Smooth muscle cell (in vitro differentiated cells): ENCODE measurements around the gene PRPS1. TPM values are rescaled to one million over a fixed set of nuclear protein-coding genes. Genes with fewer than 3 reads are reported as not detected.

Experiments
- DNase-seq: peaks from one replicate; lab custom pipeline; 2025; ENCODE audit not compliant: unreplicated experiment; lab: John Stamatoyannopoulos, UW
- H2AFZ ChIP-seq: fragments of 200-600 bp; sonication (generic); 2 replicates; pipeline ENCODE4 v1.6.0; 2016; ENCODE audit warnings: antibody characterized with exemption, low read depth, mild to moderate bottlenecking
- H3F3A ChIP-seq: fragments of 200-600 bp; sonication (generic); 2 replicates; pipeline ENCODE4 v1.6.0; 2017; ENCODE audit warnings: antibody characterized with exemption, low read depth
- H3K27ac ChIP-seq: fragments of 200-600 bp; sonication (generic); 2 replicates; pipeline ENCODE4 v1.5.1; 2016; ENCODE audit warnings: low read depth, mild to moderate bottlenecking
- H3K27me3 ChIP-seq: fragments of 200-600 bp; sonication (generic); 2 replicates; pipeline ENCODE4 v1.6.1; 2016; ENCODE audit warnings: low read depth, mild to moderate bottlenecking
- H3K36me3 ChIP-seq: fragments of 200-600 bp; sonication (generic); 2 replicates; pipeline ENCODE4 v1.5.1; 2016; ENCODE audit warnings: low read depth
- H3K4me1 ChIP-seq: fragments of 200-600 bp; sonication (generic); 2 replicates; pipeline ENCODE4 v1.5.1; 2016; ENCODE audit warnings: low read depth
- H3K4me2 ChIP-seq: fragments of 200-600 bp; sonication (generic); 2 replicates; pipeline ENCODE4 v1.6.0; 2016; ENCODE audit warnings: mild to moderate bottlenecking
- H3K4me3 ChIP-seq: fragments of 200-600 bp; sonication (generic); 2 replicates; pipeline ENCODE4 v1.5.1; 2016; ENCODE audit warnings: mild to moderate bottlenecking
- H3K79me2 ChIP-seq: fragments of 200-600 bp; sonication (generic); 2 replicates; pipeline ENCODE4 v1.6.0; 2016; ENCODE audit warnings: low read depth, mild to moderate bottlenecking
- H3K9ac ChIP-seq: fragments of 200-600 bp; sonication (generic); 2 replicates; pipeline ENCODE4 v1.6.0; 2016; ENCODE audit warnings: low read depth
- H3K9me3 ChIP-seq: fragments of 200-600 bp; sonication (generic); replicated peaks from 2 replicates; pipeline ENCODE4 v1.5.1; 2016; ENCODE audit warnings: low read depth
- H4K20me1 ChIP-seq: fragments of 200-600 bp; sonication (generic); 2 replicates; pipeline ENCODE4 v1.6.0; 2016; ENCODE audit warnings: low read depth
- CTCF ChIP-seq: fragments of 200-600 bp; sonication (generic); IDR thresholded peaks from 2 replicates; pipeline ENCODE4 v1.5.1; 2017; ENCODE audit warnings: borderline replicate concordance, mild to moderate bottlenecking, antibody characterized with exemption; ENCODE audit not compliant: insufficient read depth, poor library complexity, severe bottlenecking
- WGBS: methylation state at CpG from one replicate; pipeline ENCODE4 v1.1.7; 2016; ENCODE audit warnings: low lambda C conversion rate; 5-methylcytosine and 5-hydroxymethylcytosine counted together
- polyA plus RNA-seq: library from polyadenylated mRNA; unstranded; fragments of >200 nt; fragmentation: Nextera tagmentation; extraction: Ambion mirVana; gene quantifications from 2 replicates; pipeline ENCODE4 v1.2.1, GENCODE V29; 2016
- total RNA-seq: library from RNA; depleted of rRNA; stranded (reverse); fragments of >200 nt; gene quantifications from 2 replicates; pipeline ENCODE4 v1.2.3, GENCODE V29; 2014

PRPS1 gene
- total and polyA plus RNA-seq, 2 experiments from 2014 or later = 51.7 to 60.5 TPM

- H3K4me3 ChIP-seq = peak overlapping the region; percentile 45
- peak overlapping the region; percentile 99 for H3K27ac ChIP-seq
- peaks cover 9% of the 10 kb centered on the region for H3K4me1 ChIP-seq
- H3K27me3 ChIP-seq = no peaks in the 10 kb centered on the region
- 20% methylated on average over 9 of the region's 9 CpGs for WGBS
- no peak for TF ChIP-seq CTCF
- no peaks in the 10 kb centered on the region for H4K20me1 ChIP-seq
- H3K9me3 ChIP-seq = no peaks in the 10 kb centered on the region
- H3K4me2 ChIP-seq = peak overlapping the region; percentile 81
- peak; percentile 25 for DNase-seq
- no peaks in the 10 kb centered on the region for H3K36me3 ChIP-seq
- H3F3A ChIP-seq = peaks cover 29% of the 10 kb centered on the region
- no peak overlapping the region for H2AFZ ChIP-seq
- H3K79me2 ChIP-seq = no peaks in the 10 kb centered on the region
- H3K9ac ChIP-seq = peak overlapping the region; percentile 90
Measured at GRCh38 chrX:107675823-107676555, 47.7 kb downstream of the PRPS1 start.

GRCh38 chrX:107676559-107677378, 48.5 kb downstream of the PRPS1 start:
- peak overlapping the region; percentile 81 for H3K4me2 ChIP-seq
- no peaks in the 10 kb centered on the region for H3K36me3 ChIP-seq
- no peak for TF ChIP-seq CTCF
- H3K9me3 ChIP-seq = no peaks in the 10 kb centered on the region
- H3K79me2 ChIP-seq = no peaks in the 10 kb centered on the region
- H3K27me3 ChIP-seq = no peaks in the 10 kb centered on the region
- H3K27ac ChIP-seq = peak overlapping the region; percentile 99
- peak; percentile 75 for DNase-seq
- H4K20me1 ChIP-seq = no peaks in the 10 kb centered on the region
- H3F3A ChIP-seq = peaks cover 29% of the 10 kb centered on the region
- H3K9ac ChIP-seq = peak overlapping the region; percentile 92
- WGBS = 18% methylated on average over 30 of the region's 30 CpGs
- peak overlapping the region; percentile 45 for H3K4me3 ChIP-seq
- H2AFZ ChIP-seq = no peak overlapping the region
- peaks cover 9% of the 10 kb centered on the region for H3K4me1 ChIP-seq

GRCh38 chrX:107677501-107677901, 49.2 kb downstream of the PRPS1 start:
- no peaks in the 10 kb centered on the region for H3K79me2 ChIP-seq
- DNase-seq = no peak
- WGBS = 32% methylated on average over 10 of the region's 10 CpGs
- H3K9me3 ChIP-seq = no peaks in the 10 kb centered on the region
- H2AFZ ChIP-seq = no peak overlapping the region
- no peak for TF ChIP-seq CTCF
- H3K27me3 ChIP-seq = no peaks in the 10 kb centered on the region
- H3K27ac ChIP-seq = peak overlapping the region; percentile 99
- H3K4me2 ChIP-seq = peak overlapping the region; percentile 81
- no peaks in the 10 kb centered on the region for H3K36me3 ChIP-seq
- no peaks in the 10 kb centered on the region for H4K20me1 ChIP-seq
- H3F3A ChIP-seq = peaks cover 29% of the 10 kb centered on the region
- H3K9ac ChIP-seq = peak overlapping the region; percentile 92
- peaks cover 9% of the 10 kb centered on the region for H3K4me1 ChIP-seq
- peak overlapping the region; percentile 24 for H3K4me3 ChIP-seq
